ENCODE results near the gene STX3.
"Not testable (repeated sequence)": the region's sequence is repeated elsewhere in the genome, so short reads cannot be mapped to it uniquely, and the experiment has no call there.

Gene STX3

DNA sequence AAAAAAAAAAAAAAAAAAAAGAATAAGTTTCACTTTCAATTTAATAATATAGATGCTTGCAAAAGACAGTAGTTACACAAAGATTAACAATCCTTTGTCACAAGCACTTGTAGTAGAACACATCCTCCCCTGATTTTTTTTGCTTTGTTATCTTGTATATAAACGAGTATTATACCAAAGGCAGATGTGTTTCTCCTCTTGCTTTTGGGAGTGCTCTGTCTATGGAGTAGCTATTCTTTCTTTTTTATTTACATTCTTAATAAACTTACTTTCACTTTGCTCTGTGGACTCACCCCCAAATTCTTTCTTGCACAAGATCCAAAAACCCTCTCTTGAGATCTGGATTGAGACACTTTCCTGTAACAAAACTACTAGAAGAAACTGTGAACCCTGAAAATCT is 58.8 kb downstream of the STX3 start:
- no peak overlapping the region for H3K4me3 ChIP-seq (ENCODE audit: control insufficient read depth, low read depth, low read length)
- DNase-seq (ENCODE audit: low read depth): no peak
- TF ChIP-seq, protein P1, sequence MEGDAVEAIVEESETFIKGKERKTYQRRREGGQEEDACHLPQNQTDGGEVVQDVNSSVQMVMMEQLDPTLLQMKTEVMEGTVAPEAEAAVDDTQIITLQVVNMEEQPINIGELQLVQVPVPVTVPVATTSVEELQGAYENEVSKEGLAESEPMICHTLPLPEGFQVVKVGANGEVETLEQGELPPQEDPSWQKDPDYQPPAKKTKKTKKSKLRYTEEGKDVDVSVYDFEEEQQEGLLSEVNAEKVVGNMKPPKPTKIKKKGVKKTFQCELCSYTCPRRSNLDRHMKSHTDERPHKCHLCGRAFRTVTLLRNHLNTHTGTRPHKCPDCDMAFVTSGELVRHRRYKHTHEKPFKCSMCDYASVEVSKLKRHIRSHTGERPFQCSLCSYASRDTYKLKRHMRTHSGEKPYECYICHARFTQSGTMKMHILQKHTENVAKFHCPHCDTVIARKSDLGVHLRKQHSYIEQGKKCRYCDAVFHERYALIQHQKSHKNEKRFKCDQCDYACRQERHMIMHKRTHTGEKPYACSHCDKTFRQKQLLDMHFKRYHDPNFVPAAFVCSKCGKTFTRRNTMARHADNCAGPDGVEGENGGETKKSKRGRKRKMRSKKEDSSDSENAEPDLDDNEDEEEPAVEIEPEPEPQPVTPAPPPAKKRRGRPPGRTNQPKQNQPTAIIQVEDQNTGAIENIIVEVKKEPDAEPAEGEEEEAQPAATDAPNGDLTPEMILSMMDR (IDR thresholded peaks at IDR 0.05; ENCODE audit: control insufficient read depth, insufficient read depth, low read depth, low read length, missing control alignments): no peak

DNA sequence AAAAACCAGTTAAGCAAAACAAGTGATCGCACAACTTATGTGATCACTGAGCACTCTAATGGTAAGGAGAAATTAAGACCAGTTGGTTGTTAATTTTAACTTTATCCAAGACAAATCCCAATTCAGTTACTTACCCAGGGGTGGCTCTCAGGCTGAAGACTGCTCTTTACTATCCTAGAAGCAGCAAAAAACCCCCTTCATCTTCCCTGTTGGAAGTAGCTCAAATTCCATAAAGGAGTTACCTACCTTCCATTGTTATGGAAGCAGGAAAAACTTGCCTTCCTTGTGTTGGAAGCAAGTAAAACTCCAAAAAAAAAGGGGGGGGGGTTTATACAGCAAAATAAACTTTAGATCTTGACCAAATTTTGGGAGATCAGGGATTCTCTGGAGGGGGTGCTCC is 60.6 kb downstream of the STX3 start:
- no peak overlapping the region for H3K4me3 ChIP-seq (ENCODE audit: control insufficient read depth, low read depth, low read length)
- TF ChIP-seq, protein P1 (IDR thresholded peaks at IDR 0.05; ENCODE audit: control insufficient read depth, insufficient read depth, low read depth, low read length, missing control alignments): no peak
- no peak for DNase-seq (ENCODE audit: low read depth)

DNA sequence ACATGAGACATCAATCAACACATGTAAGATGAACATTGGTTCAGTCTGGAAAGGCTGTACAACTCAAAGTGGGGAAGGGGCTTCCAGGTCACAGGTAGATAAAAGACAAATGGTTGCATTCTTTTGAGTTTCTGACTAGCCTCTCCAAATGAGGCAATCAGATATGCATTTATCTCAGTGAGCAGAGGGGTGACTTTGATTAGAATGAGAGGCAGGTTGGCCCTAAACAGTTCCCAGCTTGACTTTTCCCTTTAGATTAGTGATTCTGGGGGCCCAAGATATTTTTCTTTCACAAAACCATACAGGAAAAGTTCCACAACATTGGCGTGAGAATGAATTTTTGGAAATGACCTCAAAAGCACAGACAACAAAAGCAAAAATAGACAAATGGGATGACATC is 61.3 kb downstream of the STX3 start:
- not testable (repeated sequence) for DNase-seq (ENCODE audit: low read depth); H3K4me3 ChIP-seq (ENCODE audit: control insufficient read depth, low read depth, low read length)

DNA sequence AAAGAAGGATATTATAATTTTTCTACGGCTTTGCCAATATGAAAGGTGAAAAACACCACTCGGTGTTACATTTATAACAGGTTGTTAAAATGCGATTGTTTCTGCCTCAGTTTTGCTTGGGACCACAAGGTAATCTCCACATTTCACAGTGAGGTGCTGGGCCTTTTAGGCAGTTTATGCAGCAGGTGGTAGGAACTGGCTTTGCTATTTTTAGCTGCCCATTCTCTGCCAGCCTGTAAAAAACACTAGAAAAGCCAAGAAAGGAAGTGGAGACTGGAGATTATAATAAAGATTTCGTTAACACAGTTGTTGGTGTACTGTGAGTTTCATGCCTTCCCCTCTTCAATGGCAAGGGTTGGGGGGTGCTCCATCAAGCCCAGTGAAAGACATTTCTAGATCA is 63.4 kb downstream of the STX3 start:
- TF ChIP-seq, protein P1 (IDR thresholded peaks at IDR 0.05; ENCODE audit: control insufficient read depth, insufficient read depth, low read depth, low read length, missing control alignments): no peak
- H3K4me3 ChIP-seq (ENCODE audit: control insufficient read depth, low read depth, low read length): no peak overlapping the region
- no peak for DNase-seq (ENCODE audit: low read depth)

DNA sequence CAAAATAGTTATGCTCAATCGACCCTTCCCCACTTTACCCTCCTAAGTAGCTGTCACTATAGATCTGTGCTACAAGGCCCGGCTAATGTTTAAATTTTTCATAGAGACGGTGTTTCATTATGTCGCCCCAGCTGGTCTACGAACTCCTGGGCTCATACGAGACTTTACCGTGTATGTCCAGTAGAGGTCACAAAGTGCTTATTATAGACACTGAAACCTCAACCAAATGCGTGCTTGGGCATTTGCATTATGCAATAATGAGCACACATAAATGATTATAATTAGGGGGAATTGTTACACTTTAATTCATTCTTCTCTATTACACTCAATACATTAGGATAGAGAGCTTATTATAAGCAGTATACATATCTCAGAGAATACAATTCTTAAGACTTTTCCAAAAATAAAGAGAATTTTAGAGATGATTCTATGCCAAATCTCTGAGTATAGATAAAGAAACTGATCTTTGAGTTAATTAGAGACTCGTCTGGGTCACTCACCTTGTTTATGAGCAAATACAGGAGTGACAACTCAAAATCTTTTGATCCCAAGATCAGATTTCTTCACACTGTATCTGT is 67.9 kb downstream of the STX3 start:
- H3K4me3 ChIP-seq (ENCODE audit: control insufficient read depth, low read depth, low read length): no peak overlapping the region
- peak; percentile 20 for DNase-seq (ENCODE audit: low read depth)

DNA sequence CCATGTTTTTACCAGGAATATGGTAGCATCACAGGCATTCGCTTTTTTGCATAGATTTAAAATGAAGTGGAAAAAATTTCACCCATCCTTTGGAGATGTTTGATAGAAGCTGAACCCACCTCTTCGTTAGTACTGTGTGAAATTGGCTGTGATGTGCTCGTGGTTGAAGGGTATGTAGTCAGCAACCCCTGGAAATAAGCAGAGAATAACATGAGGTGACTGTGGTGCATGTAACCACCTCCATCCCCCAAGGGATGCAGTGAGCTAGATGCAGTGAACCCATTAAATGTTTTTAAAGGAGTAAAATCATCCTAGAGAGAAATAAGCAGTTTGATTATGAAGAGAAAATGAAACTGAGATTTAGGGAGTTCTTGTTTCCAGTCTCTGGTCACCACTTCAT is 74.2 kb downstream of the STX3 start:
- no peak for DNase-seq (ENCODE audit: low read depth)
- H3K4me3 ChIP-seq (ENCODE audit: control insufficient read depth, low read depth, low read length): no peak overlapping the region
- TF ChIP-seq, protein P1 (IDR thresholded peaks at IDR 0.05; ENCODE audit: control insufficient read depth, insufficient read depth, low read depth, low read length, missing control alignments): no peak

More for the DNA sequence above, 67.9 kb downstream of the STX3 start:
- TF ChIP-seq, protein P1 (IDR thresholded peaks at IDR 0.05; ENCODE audit: control insufficient read depth, insufficient read depth, low read depth, low read length, missing control alignments): peak; percentile 56

DNA sequence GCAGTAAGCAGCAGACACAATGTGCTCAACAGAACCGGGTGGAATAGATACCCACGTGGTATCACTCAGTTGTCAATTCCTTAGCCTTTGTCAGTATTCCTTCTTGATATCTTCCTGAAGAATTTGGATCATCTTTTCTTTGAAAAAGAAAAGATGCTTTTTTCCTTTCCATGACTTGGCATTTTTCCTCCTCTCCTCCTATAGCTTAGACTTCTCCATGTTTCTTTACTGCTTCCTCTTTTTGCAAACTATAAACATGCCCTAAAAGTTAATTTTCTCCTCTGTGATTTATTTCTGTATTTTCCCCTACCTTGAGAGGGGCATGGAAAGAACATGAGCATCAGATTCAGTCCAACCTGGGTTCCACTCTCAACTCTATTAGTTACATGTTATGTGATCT is 78.4 kb downstream of the STX3 start:
- DNase-seq (ENCODE audit: low read depth): no peak
- no peak overlapping the region for H3K4me3 ChIP-seq (ENCODE audit: control insufficient read depth, low read depth, low read length)
- TF ChIP-seq, protein P1 (IDR thresholded peaks at IDR 0.05; ENCODE audit: control insufficient read depth, insufficient read depth, low read depth, low read length, missing control alignments): no peak
